H1 (cell line): ENCODE measurements around the gene KCNJ3.

ENCODE experiments used
- CREB1 ChIP-seq: IDR thresholded peaks from 2 replicates; pipeline ENCODE4 v1.6.1; 2012; ENCODE audit warnings: inconsistent platforms
- RNF2 ChIP-seq: fragments of 200-900, 300-1000 bp; sonication (generic); IDR thresholded peaks from 2 replicates; pipeline ENCODE4 v1.7.1; 2016; ENCODE audit warnings: borderline replicate concordance, low read depth, mild to moderate bottlenecking, antibody characterized with exemption, low read length; ENCODE audit not compliant: poor library complexity, severe bottlenecking; ENCODE audit errors: missing control alignments

DNA sequence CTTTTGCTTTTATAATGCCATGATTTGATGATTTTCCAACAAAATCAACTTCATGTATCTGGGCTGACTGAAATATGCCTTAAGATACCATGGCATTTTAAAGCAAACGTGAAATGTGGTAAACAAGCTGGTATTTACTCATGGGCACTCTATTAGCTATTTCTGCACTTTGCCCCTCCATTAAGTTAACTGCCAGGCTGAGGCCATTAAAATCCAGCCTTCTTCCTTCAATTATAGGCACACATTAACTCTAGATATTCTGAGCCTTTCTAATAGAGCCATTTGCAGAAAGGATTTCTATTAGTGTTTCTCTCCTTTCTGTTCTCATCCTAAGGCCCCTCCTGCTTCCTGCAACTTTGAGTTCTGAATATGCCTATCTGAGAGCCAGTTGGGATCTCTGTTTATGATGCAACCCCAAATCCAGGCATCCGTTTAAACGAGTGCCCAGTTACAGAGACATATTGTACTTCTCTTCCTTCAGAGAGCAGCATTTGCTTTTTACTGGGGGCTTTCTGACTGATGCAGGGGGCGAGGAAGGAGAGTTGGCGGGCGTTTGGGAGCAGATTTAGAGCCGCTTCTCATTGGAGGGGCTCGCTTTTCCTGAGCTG lies 1.6 kb upstream of the KCNJ3 start:
- no peak for TF ChIP-seq CREB1
- TF ChIP-seq RNF2, result no peak
